AG04450 (cell line): ENCODE data around the gene ZNF81. TPM values are rescaled to one million over a fixed set of nuclear protein-coding genes. Genes with fewer than 3 reads are reported as not detected.
"Not testable (repeated sequence)": the region's sequence is repeated elsewhere in the genome, so short reads cannot be mapped to it uniquely, and the experiment has no call there.

Experiments used
- CTCF ChIA-PET: fragments of 300-600, 350-600 bp; formaldehyde crosslinking; extraction: SDS; loops from one replicate; lab custom pipeline; 2022; ENCODE audit warnings: antibody characterized with exemption, inconsistent platforms; lab: Charles Lee
- POLR2A ChIA-PET: fragments of 350-600 bp; formaldehyde crosslinking; extraction: SDS; loops from one replicate; lab custom pipeline; 2021; ENCODE audit warnings: antibody characterized with exemption, inconsistent platforms; lab: Yijun Ruan, JAX
- DNase-seq: peaks from one replicate; pipeline ENCODE4 v3.0.0-alpha.2; 2011; ENCODE audit warnings: low read depth, low spot score
- H3K27ac ChIP-seq: one replicate; pipeline ENCODE4 v1.5.1; 2012; ENCODE audit warnings: low read depth, low read length, control low read depth
- H3K27me3 ChIP-seq: one replicate; pipeline ENCODE4 v1.6.0; 2012; ENCODE audit warnings: low read length; ENCODE audit not compliant: control insufficient read depth, insufficient read depth
- H3K4me3 ChIP-seq: 2 replicates; pipeline ENCODE4 v1.5.1; 2011; ENCODE audit warnings: mild to moderate bottlenecking, low read depth, low read length, control low read depth
- H3K9me3 ChIP-seq: 2 replicates; pipeline ENCODE4 v1.5.1; 2012; ENCODE audit warnings: low read length; ENCODE audit not compliant: control insufficient read depth, insufficient read depth
- polyA plus RNA-seq: library from polyadenylated mRNA; depleted of rRNA; stranded (reverse); fragments of >200 nt; gene quantifications from 2 replicates; pipeline ENCODE4 v1.2.3, GENCODE V29; 2011
- TF ChIP-seq, protein P1 (sequence below): IDR thresholded peaks from 2 replicates; pipeline ENCODE4 v1.5.1; 2011; ENCODE audit warnings: low read depth, low read length, control low read depth, inconsistent platforms

ZNF81 gene
- polyA plus RNA-seq, 1 experiment = 4.7 TPM

DNA sequence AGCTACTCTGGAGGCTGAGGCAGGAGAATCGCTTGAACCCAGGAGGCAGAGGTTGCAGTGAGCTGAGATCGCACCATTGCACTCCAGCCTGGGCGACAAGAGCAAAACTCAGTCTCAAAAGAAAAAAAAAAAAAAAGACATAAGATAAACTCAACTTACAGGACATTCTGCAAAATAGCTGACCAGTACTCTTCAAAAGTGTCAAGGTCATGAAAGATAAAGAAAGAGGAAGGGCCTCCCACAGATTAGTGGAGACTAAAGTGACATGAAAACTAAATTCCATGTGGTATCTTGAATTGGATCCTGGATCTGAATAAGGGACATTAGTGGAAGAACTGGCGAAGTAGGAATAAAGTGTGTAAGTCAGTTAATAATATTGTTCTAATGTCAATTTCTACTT is 103.7 kb downstream of the ZNF81 start:
- TF ChIP-seq, protein P1, sequence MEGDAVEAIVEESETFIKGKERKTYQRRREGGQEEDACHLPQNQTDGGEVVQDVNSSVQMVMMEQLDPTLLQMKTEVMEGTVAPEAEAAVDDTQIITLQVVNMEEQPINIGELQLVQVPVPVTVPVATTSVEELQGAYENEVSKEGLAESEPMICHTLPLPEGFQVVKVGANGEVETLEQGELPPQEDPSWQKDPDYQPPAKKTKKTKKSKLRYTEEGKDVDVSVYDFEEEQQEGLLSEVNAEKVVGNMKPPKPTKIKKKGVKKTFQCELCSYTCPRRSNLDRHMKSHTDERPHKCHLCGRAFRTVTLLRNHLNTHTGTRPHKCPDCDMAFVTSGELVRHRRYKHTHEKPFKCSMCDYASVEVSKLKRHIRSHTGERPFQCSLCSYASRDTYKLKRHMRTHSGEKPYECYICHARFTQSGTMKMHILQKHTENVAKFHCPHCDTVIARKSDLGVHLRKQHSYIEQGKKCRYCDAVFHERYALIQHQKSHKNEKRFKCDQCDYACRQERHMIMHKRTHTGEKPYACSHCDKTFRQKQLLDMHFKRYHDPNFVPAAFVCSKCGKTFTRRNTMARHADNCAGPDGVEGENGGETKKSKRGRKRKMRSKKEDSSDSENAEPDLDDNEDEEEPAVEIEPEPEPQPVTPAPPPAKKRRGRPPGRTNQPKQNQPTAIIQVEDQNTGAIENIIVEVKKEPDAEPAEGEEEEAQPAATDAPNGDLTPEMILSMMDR = no peak
- Histone ChIP-seq H3K27ac (no peak overlapping the region), H3K4me3 (no peak overlapping the region), H3K9me3 (no peaks in the 10 kb centered on the region), H3K27me3 (no peaks in the 10 kb centered on the region)
- DNase-seq = no peak
- ChIA-PET POLR2A (no interaction called here), CTCF (no interaction called here)

DNA sequence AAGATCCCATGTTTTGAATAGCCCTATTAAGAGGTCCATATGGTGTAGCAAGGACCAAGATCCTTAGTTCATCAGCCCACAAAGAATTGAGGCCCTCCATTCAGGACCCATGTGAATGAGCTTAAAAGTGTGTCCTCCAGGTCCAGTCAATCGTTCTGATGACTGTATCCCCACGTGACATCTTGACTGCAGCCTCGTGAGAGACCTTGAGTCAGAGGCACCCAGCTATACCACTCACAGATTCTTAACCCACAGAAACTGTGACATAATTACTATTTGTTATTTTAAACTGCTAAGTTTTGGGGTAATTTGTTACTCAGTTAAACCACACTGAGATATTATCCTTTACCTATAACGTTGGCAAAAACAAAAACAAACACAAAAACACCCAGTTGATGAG is 104.7 kb downstream of the ZNF81 start:
- TF ChIP-seq, protein P1 = no peak
- no peak overlapping the region for H3K27ac ChIP-seq
- no peak overlapping the region for H3K4me3 ChIP-seq
- H3K27me3 ChIP-seq = no peaks in the 10 kb centered on the region
- CTCF ChIA-PET = no interaction called here
- DNase-seq = no peak
- H3K9me3 ChIP-seq = no peaks in the 10 kb centered on the region
- POLR2A ChIA-PET = no interaction called here

DNA sequence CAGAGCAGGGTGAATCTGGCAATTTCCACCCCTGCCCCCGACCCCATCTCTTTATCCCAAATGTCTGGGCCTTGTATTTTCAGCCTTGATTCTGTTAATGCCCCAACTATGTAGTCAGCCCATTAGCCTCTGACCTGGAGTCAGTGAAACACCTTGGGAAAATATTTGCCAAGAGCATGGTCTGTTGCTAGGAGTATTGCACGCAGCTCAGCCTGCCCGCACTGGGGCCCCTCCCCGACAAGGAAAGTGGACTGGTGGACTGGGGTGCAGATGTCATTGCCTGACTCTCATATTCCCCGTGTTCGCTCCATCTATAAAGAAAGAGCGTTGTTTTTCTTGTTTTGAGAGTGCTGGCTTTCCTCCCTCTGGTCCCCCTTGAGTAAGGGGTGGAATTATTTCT is 118.6 kb downstream of the ZNF81 start:
- H3K27ac ChIP-seq, DNase-seq, H3K27me3 ChIP-seq, POLR2A ChIA-PET, CTCF ChIA-PET, H3K9me3 ChIP-seq, H3K4me3 ChIP-seq: not testable (repeated sequence)

DNA sequence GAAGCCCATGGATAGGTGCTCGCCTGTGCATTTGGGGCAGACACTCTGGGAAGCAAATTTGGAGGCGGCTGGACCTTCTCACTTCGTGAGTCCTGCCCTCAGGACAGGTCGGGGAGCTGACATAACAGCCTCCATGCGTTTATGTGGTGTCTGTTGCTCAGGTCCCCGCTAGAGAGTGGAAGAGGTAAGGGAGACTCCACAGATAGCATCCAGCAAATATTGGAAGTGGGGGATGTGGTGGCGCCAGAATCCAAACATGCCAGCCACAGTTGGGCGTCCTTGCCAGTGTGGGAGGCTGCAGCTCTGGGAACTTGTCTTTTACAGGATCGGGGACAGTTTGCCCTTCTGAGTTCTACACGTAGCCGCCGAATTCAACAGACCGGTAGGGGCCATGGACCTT is 119.3 kb downstream of the ZNF81 start:
- no peak overlapping the region for H3K4me3 ChIP-seq
- H3K27ac ChIP-seq = no peak overlapping the region
- DNase-seq = no peak
- ChIA-PET POLR2A (no interaction called here), CTCF (no interaction called here)
- H3K9me3 ChIP-seq = no peaks in the 10 kb centered on the region; the same call in 1 of the 2 replicates
- no peaks in the 10 kb centered on the region for H3K27me3 ChIP-seq
- TF ChIP-seq, protein P1 = no peak

DNA sequence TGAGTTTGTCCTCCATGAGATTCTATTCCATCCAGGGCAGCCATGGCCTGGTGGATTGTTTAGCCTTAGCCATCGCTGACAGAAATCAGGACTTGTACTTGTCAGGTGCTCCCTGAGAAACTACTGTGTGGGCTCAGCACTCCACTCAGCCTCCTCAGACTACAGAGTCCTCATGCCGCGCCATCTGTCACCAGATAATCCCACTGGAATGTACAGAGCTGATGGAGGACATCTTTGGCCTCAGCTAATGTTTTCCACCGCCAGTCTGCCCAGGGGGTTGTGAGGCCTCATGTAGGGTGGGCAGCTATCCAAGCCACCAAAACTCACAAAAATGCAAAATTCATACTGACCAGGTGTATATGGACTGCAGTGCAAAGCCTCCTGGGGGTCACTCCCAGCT is 121.5 kb downstream of the ZNF81 start:
- H3K9me3 ChIP-seq, POLR2A ChIA-PET, H3K27ac ChIP-seq, DNase-seq, H3K27me3 ChIP-seq, CTCF ChIA-PET, H3K4me3 ChIP-seq: not testable (repeated sequence)

DNA sequence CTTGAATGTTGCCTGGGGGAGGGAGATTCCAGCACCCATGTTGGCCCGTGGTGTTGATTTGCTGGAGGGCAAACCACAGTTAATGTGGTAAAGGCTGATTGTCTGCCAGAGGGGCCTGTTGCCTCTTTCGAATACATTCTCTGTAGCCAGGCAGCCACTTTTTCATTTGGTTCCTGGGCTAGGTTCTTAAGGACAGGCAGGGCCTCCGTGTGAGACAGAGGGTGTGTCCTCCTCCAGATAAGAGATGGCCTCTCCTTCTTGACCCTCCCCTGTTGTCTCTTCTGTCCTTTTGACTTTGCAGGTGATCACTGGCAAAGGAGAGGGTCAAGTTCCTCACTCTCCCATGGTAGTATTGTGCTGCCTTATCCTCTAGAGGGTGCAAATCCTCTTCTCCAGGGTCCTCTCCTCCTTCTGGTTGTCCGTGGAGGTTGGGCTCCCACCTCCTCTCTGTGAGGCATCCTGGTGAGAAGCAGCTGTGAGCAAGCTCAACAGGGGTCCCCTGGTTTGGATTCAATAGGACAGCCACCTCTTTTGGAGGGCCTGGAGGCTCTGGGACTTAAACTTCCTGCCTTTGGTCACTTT is 122.2 kb downstream of the ZNF81 start:
- no peaks in the 10 kb centered on the region for H3K27me3 ChIP-seq
- TF ChIP-seq, protein P1 = no peak
- no peak for DNase-seq
- H3K9me3 ChIP-seq = no peaks in the 10 kb centered on the region; the same call in 1 of the 2 replicates
- H3K27ac ChIP-seq = no peak overlapping the region
- H3K4me3 ChIP-seq = no peak overlapping the region
- ChIA-PET POLR2A (no interaction called here), CTCF (no interaction called here)
